A673 (cell line): Measurements from ENCODE around the gene ELL. TPM values are rescaled to one million over a fixed set of nuclear protein-coding genes. Genes with fewer than 3 reads are reported as not detected.
A peak's percentile ranks its signal among the peaks of the same experiment; 100 is the strongest.

Experiments
- Bru-seq: library from RNA; stranded (reverse); fragments of 400-500 nt; gene quantifications from one replicate; lab custom pipeline; 2021; lab: Mats Ljungman, UMichigan
- BruChase-seq, 2 experiments: library from RNA; stranded (reverse); fragments of 400-500 nt; gene quantifications; one replicate each; lab custom pipeline; 2021; lab: Mats Ljungman, UMichigan
- BruUV-seq: library from RNA; stranded (reverse); fragments of 400-500 nt; replicated peaks from 2 replicates; lab custom pipeline; 2021; lab: Mats Ljungman, UMichigan
- CTCF ChIA-PET: fragments of 300-600 bp; sonication (Branson Sonifier 250); formaldehyde crosslinking; loops from one replicate; lab custom pipeline; 2022; ENCODE audit warnings: antibody characterized with exemption; lab: Charles Lee
- POLR2A ChIA-PET: fragments of 300-600 bp; sonication (Branson Sonifier 250); formaldehyde crosslinking; loops from one replicate; lab custom pipeline; 2022; ENCODE audit warnings: antibody characterized with exemption; ENCODE audit not compliant: low non-redundant PET; lab: Charles Lee
- DNase-seq: peaks from one replicate; pipeline ENCODE4 v3.0.0-alpha.2; 2015; ENCODE audit warnings: low spot score
- H3K27ac ChIP-seq: fragments of 200-600 bp; sonication (generic); 2 replicates; pipeline ENCODE4 v1.5.1; 2016; ENCODE audit warnings: mixed run types, low read depth, mild to moderate bottlenecking, mixed read lengths, antibody characterized with exemption, low read length; ENCODE audit not compliant: poor library complexity, severe bottlenecking
- H3K27me3 ChIP-seq: fragments of 200-600 bp; sonication (generic); replicated peaks from 2 replicates; pipeline ENCODE4 v1.6.1; 2017; ENCODE audit warnings: mixed run types, low read depth, mild to moderate bottlenecking, mixed read lengths, antibody characterized with exemption, low read length; ENCODE audit not compliant: insufficient read depth, poor library complexity
- H3K36me3 ChIP-seq: fragments of 200-600 bp; sonication (generic); 2 replicates; pipeline ENCODE4 v1.6.1; 2016; ENCODE audit warnings: mixed run types, mild to moderate bottlenecking, mixed read lengths, antibody characterized with exemption, low read length; ENCODE audit not compliant: insufficient read depth, poor library complexity, severe bottlenecking
- H3K4me1 ChIP-seq: fragments of 200-600 bp; sonication (generic); 2 replicates; pipeline ENCODE4 v1.6.1; 2017; ENCODE audit warnings: mixed run types, mild to moderate bottlenecking, mixed read lengths, antibody characterized with exemption, low read length; ENCODE audit not compliant: insufficient read depth, poor library complexity, severe bottlenecking
- H3K4me3 ChIP-seq: fragments of 200-600 bp; sonication (generic); 2 replicates; pipeline ENCODE4 v1.5.1; 2016; ENCODE audit warnings: low read depth, mixed run types, mild to moderate bottlenecking, mixed read lengths, low read length; ENCODE audit not compliant: poor library complexity, severe bottlenecking
- H3K9me3 ChIP-seq: fragments of 200-600 bp; sonication (generic); 2 replicates; pipeline ENCODE4 v1.6.1; 2016; ENCODE audit warnings: mixed run types, low read depth, mild to moderate bottlenecking, mixed read lengths, antibody characterized with exemption, low read length; ENCODE audit not compliant: poor library complexity, severe bottlenecking
- EZH2 ChIP-seq: fragments of 200-600 bp; sonication (generic); IDR thresholded peaks from 2 replicates; pipeline ENCODE4 v1.6.1; 2017; ENCODE audit warnings: borderline replicate concordance, low read depth, mild to moderate bottlenecking, mixed read lengths, antibody characterized with exemption, low read length; ENCODE audit not compliant: poor library complexity, severe bottlenecking
- intact Hi-C: fragments of 100-400 bp; cut with micrococcal nuclease; formaldehyde crosslinking; loops from one replicate; pipeline ENCODE4 v1.10.0; 2022; ENCODE audit not compliant: unreplicated experiment
- long read RNA-seq: library from polyadenylated mRNA; stranded (forward); transcript quantifications from one replicate; pipeline ENCODE4 v2.0.0, GENCODE V29; 2022
- total RNA-seq: library from RNA; stranded (reverse); gene quantifications from 2 replicates; pipeline ENCODE4 v1.2.3, GENCODE V29; 2021
- TF ChIP-seq, protein P1 (sequence below): fragments of 300-800, 200-600 bp; sonication (generic); conservative IDR thresholded peaks from 2 replicates; pipeline ENCODE4 v1.5.1; 2017; ENCODE audit warnings: low read depth, mild to moderate bottlenecking, antibody characterized with exemption, low read length, moderate library complexity, mixed read lengths

Gene ELL
- total RNA-seq (15.8 and 16.4 TPM in 2 replicates), Bru-seq, nascent RNA (percentile 60 among the genes with signal in this experiment), BruChase-seq, experiment 1, labeled RNA remaining after a 2-hour chase (percentile 60 among the genes with signal in this experiment), BruChase-seq, experiment 2, labeled RNA remaining after a 6-hour chase (percentile 74 among the genes with signal in this experiment)
- long read RNA-seq, full-length matches to known transcripts = 23 of 31 reads
- long read RNA-seq, partial matches to known transcripts = 4 of 31 reads
- long read RNA-seq, other reads (novel, unspliced or antisense) = 4 of 31 reads

DNA sequence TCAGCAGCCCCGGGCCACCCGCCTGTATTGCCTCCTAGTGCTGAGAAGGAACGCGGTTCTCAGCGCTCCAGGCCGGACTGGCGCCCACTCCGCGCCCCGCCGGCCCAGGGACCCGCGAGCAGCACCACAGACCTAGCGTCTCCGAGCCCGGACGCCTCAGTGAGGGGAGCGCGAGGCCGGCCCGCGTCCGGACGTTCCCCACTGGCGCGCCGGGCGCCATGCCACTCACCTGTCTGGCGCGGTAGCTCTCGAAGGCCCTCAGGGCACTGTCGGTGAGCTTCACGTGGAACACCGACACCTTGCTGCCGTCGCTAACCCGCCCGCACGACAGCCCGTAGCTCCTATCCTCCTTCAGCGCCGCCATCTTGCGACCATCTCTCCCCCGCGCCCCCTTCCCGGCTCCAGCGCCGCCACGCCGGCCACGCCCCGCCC, at the start of gene ELL:
Gene ELL (minus strand): TSS at position 379 of the 432 bp plus-strand sequence. CDS start 15 bp downstream, at position 364.
- peak within 1 kb of the TSS; percentile 93 for H3K27ac ChIP-seq
- no peak for DNase-seq
- intact Hi-C loops = loop anchor here (1.0 kb wide), 1 partner anchor 36 kb away; the partner anchor contains the start of gene KXD1
- TF ChIP-seq EZH2 = no peak
- TF ChIP-seq, protein P1, sequence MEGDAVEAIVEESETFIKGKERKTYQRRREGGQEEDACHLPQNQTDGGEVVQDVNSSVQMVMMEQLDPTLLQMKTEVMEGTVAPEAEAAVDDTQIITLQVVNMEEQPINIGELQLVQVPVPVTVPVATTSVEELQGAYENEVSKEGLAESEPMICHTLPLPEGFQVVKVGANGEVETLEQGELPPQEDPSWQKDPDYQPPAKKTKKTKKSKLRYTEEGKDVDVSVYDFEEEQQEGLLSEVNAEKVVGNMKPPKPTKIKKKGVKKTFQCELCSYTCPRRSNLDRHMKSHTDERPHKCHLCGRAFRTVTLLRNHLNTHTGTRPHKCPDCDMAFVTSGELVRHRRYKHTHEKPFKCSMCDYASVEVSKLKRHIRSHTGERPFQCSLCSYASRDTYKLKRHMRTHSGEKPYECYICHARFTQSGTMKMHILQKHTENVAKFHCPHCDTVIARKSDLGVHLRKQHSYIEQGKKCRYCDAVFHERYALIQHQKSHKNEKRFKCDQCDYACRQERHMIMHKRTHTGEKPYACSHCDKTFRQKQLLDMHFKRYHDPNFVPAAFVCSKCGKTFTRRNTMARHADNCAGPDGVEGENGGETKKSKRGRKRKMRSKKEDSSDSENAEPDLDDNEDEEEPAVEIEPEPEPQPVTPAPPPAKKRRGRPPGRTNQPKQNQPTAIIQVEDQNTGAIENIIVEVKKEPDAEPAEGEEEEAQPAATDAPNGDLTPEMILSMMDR = no peak
- ChIA-PET CTCF (interaction anchor here (1.3 kb wide), 1 partner anchor 37 kb away, joined by 3 read pairs; no protein-coding TSS in a partner anchor), POLR2A (no interaction called here)
- no peaks in the 10 kb centered on the region for H3K27me3 ChIP-seq
- H3K4me1 ChIP-seq = peaks cover 4% of the 10 kb centered on the region
- no peaks in the 10 kb centered on the region for H3K36me3 ChIP-seq
- H3K4me3 ChIP-seq = peak within 1 kb of the TSS; percentile 89
- BruUV-seq = no TSS peak
- no peaks in the 10 kb centered on the region for H3K9me3 ChIP-seq

DNA sequence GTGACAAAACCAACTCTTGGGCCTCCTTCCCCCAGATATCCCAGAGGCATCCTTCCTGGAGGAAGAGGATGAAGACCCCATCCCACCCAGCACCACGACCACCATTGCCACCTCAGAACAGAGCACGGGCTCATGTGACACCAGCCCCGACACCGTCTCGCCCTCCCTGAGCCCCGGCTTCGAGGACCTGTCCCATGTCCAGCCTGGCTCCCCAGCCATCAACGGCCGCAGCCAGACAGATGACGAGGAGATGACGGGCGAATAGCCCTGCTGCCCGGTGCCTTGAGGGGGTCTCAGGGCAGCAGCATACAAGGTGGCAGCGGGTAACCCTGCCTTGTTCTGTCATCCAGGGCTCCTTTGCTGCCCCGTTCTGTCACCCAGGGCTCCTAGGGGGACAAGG, 46.5 kb upstream of the ELL start:
- POLR2A ChIA-PET = no interaction called here
- no peaks in the 10 kb centered on the region for H3K27me3 ChIP-seq
- no peak overlapping the region for H3K4me3 ChIP-seq
- peaks cover 10% of the 10 kb centered on the region for H3K4me1 ChIP-seq
- intact Hi-C loops = no loop called here
- H3K9me3 ChIP-seq = no peaks in the 10 kb centered on the region
- no peak overlapping the region for H3K27ac ChIP-seq
- H3K36me3 ChIP-seq = peaks cover 62% of the 10 kb centered on the region
- no TSS peak for BruUV-seq
- TF ChIP-seq EZH2 = no peak
- TF ChIP-seq, protein P1 = no peak
- CTCF ChIA-PET = interaction anchor here (0.6 kb wide), 1 partner anchor 21 kb away, joined by 3 read pairs; no protein-coding TSS in a partner anchor
- no peak for DNase-seq

DNA sequence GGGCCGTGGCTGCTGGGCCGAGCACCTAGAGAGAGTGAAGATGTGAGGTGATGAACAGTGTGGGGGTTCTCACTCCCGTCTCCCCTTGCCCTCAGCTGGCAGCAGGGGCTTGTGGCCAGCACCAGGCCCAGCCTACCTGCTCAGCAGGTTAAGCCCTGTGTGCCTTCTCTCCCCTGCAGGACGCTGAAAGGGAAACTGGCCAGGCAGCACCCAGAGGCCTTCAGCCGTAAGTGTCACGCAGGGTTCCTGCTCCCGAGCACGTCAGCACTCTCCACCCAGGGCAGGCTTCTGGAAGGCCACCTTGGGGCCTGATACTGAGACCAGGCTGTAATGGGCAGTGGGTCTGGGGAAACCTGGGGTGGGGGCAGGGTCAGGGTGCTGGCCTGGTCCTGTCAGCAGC, 45.1 kb upstream of the ELL start:
- Histone ChIP-seq H3K4me3 (no peak overlapping the region), H3K27me3 (no peaks in the 10 kb centered on the region), H3K36me3 (peaks cover 67% of the 10 kb centered on the region), H3K4me1 (no peaks in the 10 kb centered on the region), H3K9me3 (no peaks in the 10 kb centered on the region), H3K27ac (no peak overlapping the region)
- no TSS peak for BruUV-seq
- no peak for DNase-seq
- POLR2A ChIA-PET = no interaction called here
- CTCF ChIA-PET = no interaction called here
- intact Hi-C loops = no loop called here
- TF ChIP-seq EZH2 = no peak
- TF ChIP-seq, protein P1 = no peak
